H9 (cell line): ENCODE measurements around the gene RALGAPA2. TPM values are rescaled to one million over a fixed set of nuclear protein-coding genes. Genes with fewer than 3 reads are reported as not detected.

Source experiments
- DNase-seq: peaks from one replicate; pipeline ENCODE4 v3.0.0-alpha.2; 2017
- H2AFZ ChIP-seq: one replicate; pipeline ENCODE4 v1.6.1; 2013; ENCODE audit warnings: mild to moderate bottlenecking, low read length, control low read depth, moderate library complexity
- H2AK5ac ChIP-seq: 2 replicates; pipeline ENCODE4 v1.6.1; 2013; ENCODE audit warnings: low read length, control low read depth, mixed read lengths; ENCODE audit not compliant: insufficient read length
- H2BK120ac ChIP-seq: one replicate; pipeline ENCODE4 v1.6.1; 2013; ENCODE audit warnings: low read depth, mild to moderate bottlenecking, low read length, control low read depth, inconsistent platforms; ENCODE audit not compliant: poor library complexity, severe bottlenecking
- H2BK12ac ChIP-seq: 2 replicates; pipeline ENCODE4 v1.6.1; 2013; ENCODE audit warnings: low read length, control low read depth, mixed read lengths, low read depth; ENCODE audit not compliant: insufficient read length
- H2BK15ac ChIP-seq: 2 replicates; pipeline ENCODE4 v1.6.1; 2013; ENCODE audit warnings: low read depth, low read length, control low read depth
- H2BK20ac ChIP-seq: one replicate; pipeline ENCODE4 v1.6.1; 2013; ENCODE audit warnings: low read depth, mild to moderate bottlenecking, low read length, control low read depth, inconsistent platforms; ENCODE audit not compliant: poor library complexity, severe bottlenecking
- H2BK5ac ChIP-seq: 2 replicates; pipeline ENCODE4 v1.6.1; 2013; ENCODE audit warnings: low read length, control low read depth, mixed read lengths; ENCODE audit not compliant: insufficient read length
- H3K14ac ChIP-seq: 2 replicates; pipeline ENCODE4 v1.6.1; 2013; ENCODE audit warnings: low read length, control low read depth; ENCODE audit not compliant: insufficient read depth
- H3K18ac ChIP-seq: 2 replicates; pipeline ENCODE4 v1.6.1; 2013; ENCODE audit warnings: low read depth, mild to moderate bottlenecking, mixed read lengths, low read length, control low read depth; ENCODE audit not compliant: insufficient read length
- H3K23ac ChIP-seq: 2 replicates; pipeline ENCODE4 v1.6.1; 2013; ENCODE audit warnings: low read length, control low read depth, mixed read lengths, low read depth; ENCODE audit not compliant: insufficient read length
- H3K23me2 ChIP-seq: 2 replicates; pipeline ENCODE4 v1.6.1; 2013; ENCODE audit warnings: low read depth, mild to moderate bottlenecking, mixed read lengths, low read length, control low read depth; ENCODE audit not compliant: insufficient read length, poor library complexity, severe bottlenecking
- H3K27ac ChIP-seq: 2 replicates; pipeline ENCODE4 v1.5.1; 2013; ENCODE audit warnings: low read length, control low read depth, mixed read lengths, low read depth; ENCODE audit not compliant: insufficient read length
- H3K27me3 ChIP-seq: 2 replicates; pipeline ENCODE4 v1.6.1; 2013; ENCODE audit warnings: low read length, control low read depth, inconsistent platforms; ENCODE audit not compliant: insufficient read depth
- H3K4ac ChIP-seq: 2 replicates; pipeline ENCODE4 v1.6.1; 2013; ENCODE audit warnings: low read depth, mild to moderate bottlenecking, control low read depth, inconsistent platforms, low read length, moderate library complexity
- H3K4me1 ChIP-seq: 2 replicates; pipeline ENCODE4 v1.6.1; 2013; ENCODE audit warnings: low read length, control low read depth, inconsistent platforms; ENCODE audit not compliant: insufficient read depth
- H3K4me2 ChIP-seq: 2 replicates; pipeline ENCODE4 v1.6.1; 2013; ENCODE audit warnings: low read length, control low read depth, mixed read lengths; ENCODE audit not compliant: insufficient read length, insufficient read depth
- H3K56ac ChIP-seq: 2 replicates; pipeline ENCODE4 v1.6.1; 2013; ENCODE audit warnings: low read depth, mild to moderate bottlenecking, mixed read lengths, low read length, control low read depth; ENCODE audit not compliant: insufficient read length
- H3K79me1 ChIP-seq: 2 replicates; pipeline ENCODE4 v1.6.1; 2013; ENCODE audit warnings: low read depth, mild to moderate bottlenecking, moderate library complexity, low read length, control low read depth, inconsistent platforms; ENCODE audit not compliant: insufficient read depth, poor library complexity, severe bottlenecking
- H3K79me2 ChIP-seq: 2 replicates; pipeline ENCODE4 v1.6.1; 2013; ENCODE audit warnings: low read length, control low read depth, inconsistent platforms; ENCODE audit not compliant: insufficient read depth
- H3K9ac ChIP-seq: 2 replicates; pipeline ENCODE4 v1.6.1; 2013; ENCODE audit warnings: low read length, control low read depth, mixed read lengths; ENCODE audit not compliant: insufficient read length; ENCODE audit errors: extremely low read depth
- H3K9me3 ChIP-seq: one replicate; pipeline ENCODE4 v1.6.1; 2013; ENCODE audit warnings: low read depth, low read length, inconsistent platforms; ENCODE audit not compliant: control insufficient read depth
- H3T11ph ChIP-seq: one replicate; pipeline ENCODE4 v1.6.1; 2013; ENCODE audit warnings: mild to moderate bottlenecking, low read length, control low read depth, inconsistent platforms
- H4K20me1 ChIP-seq: one replicate; pipeline ENCODE4 v1.6.1; 2013; ENCODE audit not compliant: control insufficient read depth, insufficient read length, insufficient read depth
- H4K5ac ChIP-seq: 2 replicates; pipeline ENCODE4 v1.6.1; 2013; ENCODE audit warnings: low read depth, mild to moderate bottlenecking, mixed read lengths, low read length, control low read depth; ENCODE audit not compliant: insufficient read length
- H4K8ac ChIP-seq: replicated peaks from 2 replicates; pipeline ENCODE4 v1.6.1; 2013; ENCODE audit warnings: low read length, control low read depth, mixed read lengths, low read depth; ENCODE audit not compliant: insufficient read length
- H4K91ac ChIP-seq: 2 replicates; pipeline ENCODE4 v1.6.1; 2013; ENCODE audit warnings: low read depth, mild to moderate bottlenecking, moderate library complexity, mixed read lengths, low read length, control low read depth; ENCODE audit not compliant: insufficient read length
- H3K27ac Mint-ChIP-seq, 3 experiments: 2 replicates in 2 of 3; 3 replicates in 1 of 3; pipeline ENCODE4 v1.8.0; 2020 to 2021; ENCODE audit warnings: mixed read lengths in 3 of 3, mild to moderate bottlenecking in 1 of 3, moderate library complexity in 1 of 3
- H3K27me3 Mint-ChIP-seq: 2 replicates; pipeline ENCODE4 v1.8.0; 2021; ENCODE audit warnings: low read depth, mild to moderate bottlenecking, moderate library complexity, mixed read lengths
- H3K36me3 Mint-ChIP-seq, 3 experiments: 2 replicates in 2 of 3; 3 replicates in 1 of 3; pipeline ENCODE4 v1.8.0; 2020 to 2021; ENCODE audit warnings: low read depth in 3 of 3, mixed read lengths in 3 of 3; ENCODE audit not compliant: insufficient read depth in 1 of 3
- H3K4me1 Mint-ChIP-seq, 2 experiments: 2 replicates each; pipeline ENCODE4 v1.8.0; 2020; ENCODE audit warnings: mixed read lengths in 2 of 2
- H3K4me3 Mint-ChIP-seq, 2 experiments: 2 replicates in 1 of 2; 3 replicates in 1 of 2; pipeline ENCODE4 v1.8.0; 2020 to 2021; ENCODE audit warnings: mild to moderate bottlenecking in 2 of 2, mixed read lengths in 2 of 2, moderate library complexity in 1 of 2
- H3K9me3 Mint-ChIP-seq, 2 experiments: 2 replicates in 1 of 2; 3 replicates in 1 of 2; pipeline ENCODE4 v1.8.0; 2020; ENCODE audit warnings: mild to moderate bottlenecking in 2 of 2, mixed read lengths in 2 of 2, moderate library complexity in 1 of 2
- CTCF ChIP-seq: fragments of 200-600 bp; sonication (generic); conservative IDR thresholded peaks from 3 replicates; pipeline ENCODE4 v1.8.0; 2021; ENCODE audit warnings: antibody characterized with exemption, mild to moderate bottlenecking
- total RNA-seq: library from RNA; stranded (reverse); gene quantifications from 2 replicates; pipeline ENCODE4 v1.2.1, GENCODE V29; 2021

The RALGAPA2 gene
- total RNA-seq, 1 experiment from 2014 or later = 16.6 TPM

- no peak overlapping the region for H3K27ac ChIP-seq
- no peak for DNase-seq
- H3K9ac ChIP-seq = no peak overlapping the region
- H2BK15ac ChIP-seq = no peak overlapping the region
- H2AFZ ChIP-seq = no peak overlapping the region
- H3K23me2 ChIP-seq = no peaks in the 10 kb centered on the region
- H3K56ac ChIP-seq = no peak overlapping the region
- H3K4me2 ChIP-seq = no peak overlapping the region
- no peak overlapping the region for H4K91ac ChIP-seq
- no peaks in the 10 kb centered on the region for H3K27me3 ChIP-seq
- no peaks in the 10 kb centered on the region for H3K36me3 Mint-ChIP-seq
- H3K23ac ChIP-seq = no peak overlapping the region
- H2BK20ac ChIP-seq = no peak overlapping the region
- H3K4me1 Mint-ChIP-seq = peaks cover 6 to 9% of the 10 kb centered on the region in 2 experiments
- no peak overlapping the region for H3K4me3 Mint-ChIP-seq
- H3T11ph ChIP-seq = no peak overlapping the region
- H2AK5ac ChIP-seq = no peak overlapping the region
- no peak overlapping the region for H4K5ac ChIP-seq
- H3K14ac ChIP-seq = no peak overlapping the region
- no peak overlapping the region for H3K18ac ChIP-seq
- no peaks in the 10 kb centered on the region for H3K9me3 Mint-ChIP-seq
- H2BK5ac ChIP-seq = no peak overlapping the region
- no peak for TF ChIP-seq CTCF
- no peaks in the 10 kb centered on the region for H3K79me1 ChIP-seq
- H3K79me2 ChIP-seq = no peaks in the 10 kb centered on the region
- no peaks in the 10 kb centered on the region for H3K9me3 ChIP-seq
- no peaks in the 10 kb centered on the region for H4K20me1 ChIP-seq
- H3K27me3 Mint-ChIP-seq = no peaks in the 10 kb centered on the region
- H3K27ac Mint-ChIP-seq = no peak overlapping the region
- no peak overlapping the region for H4K8ac ChIP-seq
- H3K4ac ChIP-seq = no peak overlapping the region
- H2BK12ac ChIP-seq = no peak overlapping the region
- H3K4me1 ChIP-seq = no peaks in the 10 kb centered on the region; the same call in 1 of the 2 replicates
- no peak overlapping the region for H2BK120ac ChIP-seq
Measured at GRCh38 chr20:20564279-20564678, 148.2 kb downstream of the RALGAPA2 start.
